Duodenal mucosa (tissue), 2 donors: Measurements from ENCODE around the gene PRR15L.

ENCODE experiments used
- H3K27ac ChIP-seq: one replicate; pipeline ENCODE4 v1.7.0; 2013; ENCODE audit warnings: low read depth, low read length
- H3K27me3 ChIP-seq, 2 donors: one replicate each; pipeline ENCODE4 v1.7.0; 2013; ENCODE audit warnings: low read length in 2 of 2, control low read depth in 1 of 2; ENCODE audit not compliant: insufficient read depth in 2 of 2, control insufficient read depth in 1 of 2
- H3K36me3 ChIP-seq, 2 donors: one replicate each; pipeline ENCODE4 v1.7.0; 2013; ENCODE audit warnings: low read length in 2 of 2, control low read depth in 1 of 2; ENCODE audit not compliant: insufficient read depth in 2 of 2, control insufficient read depth in 1 of 2
- H3K4me1 ChIP-seq, 2 donors: one replicate each; pipeline ENCODE4 v1.7.0; 2013; ENCODE audit warnings: low read length in 2 of 2, control low read depth in 1 of 2; ENCODE audit not compliant: insufficient read depth in 2 of 2, control insufficient read depth in 1 of 2
- H3K4me3 ChIP-seq, 2 donors: one replicate each; pipeline ENCODE4 v1.7.0; 2013; ENCODE audit warnings: low read length in 2 of 2, low read depth in 1 of 2
- H3K9ac ChIP-seq, 2 donors: one replicate each; pipeline ENCODE4 v1.7.0; 2013; ENCODE audit warnings: low read length in 2 of 2, low read depth in 1 of 2
- H3K9me3 ChIP-seq, 2 donors: one replicate each; pipeline ENCODE4 v1.7.0; 2013; ENCODE audit warnings: low read length in 2 of 2, control low read depth in 1 of 2; ENCODE audit not compliant: control insufficient read depth in 1 of 2

PRR15L gene

DNA sequence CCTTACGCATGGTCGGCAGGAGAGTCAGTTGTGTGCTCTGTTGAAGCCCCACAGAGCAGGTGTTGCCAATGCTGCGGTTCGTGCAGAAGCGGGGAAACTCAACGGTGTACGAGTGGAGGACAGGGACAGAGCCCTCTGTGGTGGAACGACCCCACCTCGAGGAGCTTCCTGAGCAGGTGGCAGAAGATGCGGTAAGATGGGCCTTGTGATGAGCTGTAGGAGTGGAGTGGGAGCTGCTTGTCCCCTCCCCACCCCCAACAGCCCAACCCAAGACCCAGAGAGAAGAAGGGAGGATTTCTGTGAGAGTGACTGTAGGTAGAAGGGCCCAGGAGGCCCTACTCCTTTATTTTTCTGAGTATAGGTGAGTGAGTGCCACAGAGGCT is 18.1 kb upstream of the PRR15L start:
- Histone ChIP-seq H3K4me1 (peaks cover 11 to 21% of the 10 kb centered on the region in 2 donors), H3K27ac (no peak overlapping the region), H3K27me3 (no peaks in the 10 kb centered on the region), H3K4me3 (no peak overlapping the region), H3K36me3 (peaks cover 31 to 73% of the 10 kb centered on the region in 2 donors), H3K9ac (no peak overlapping the region), H3K9me3 (no peaks in the 10 kb centered on the region)

DNA sequence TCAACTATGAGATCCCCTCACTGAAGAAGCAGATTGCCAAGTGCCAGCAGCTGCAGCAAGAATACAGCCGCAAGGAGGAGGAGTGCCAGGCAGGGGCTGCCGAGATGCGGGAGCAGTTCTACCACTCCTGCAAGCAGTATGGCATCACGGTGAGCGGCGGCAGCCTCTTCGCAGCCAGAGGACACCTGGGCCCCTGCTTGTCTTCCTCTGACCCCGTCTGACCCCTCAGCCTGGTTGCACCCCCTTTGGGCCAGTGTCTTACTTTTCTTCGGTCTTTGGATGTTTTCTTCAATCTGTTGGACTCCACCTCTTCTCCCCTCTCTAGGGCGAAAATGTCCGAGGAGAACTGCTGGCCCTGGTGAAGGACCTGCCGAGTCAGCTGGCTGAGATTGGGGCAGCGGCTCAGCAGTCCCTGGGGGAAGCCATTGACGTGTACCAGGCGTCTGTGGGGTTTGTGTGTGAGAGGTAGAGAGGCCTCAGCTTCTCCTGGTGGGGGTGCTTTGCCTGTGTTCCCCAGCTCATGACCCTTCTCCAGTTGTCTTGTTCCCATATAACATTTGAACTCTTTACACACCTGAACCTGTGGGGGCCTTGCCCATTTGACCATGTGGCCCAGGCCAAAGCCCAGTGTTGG is 17.6 kb upstream of the PRR15L start:
- H3K36me3 ChIP-seq, result peaks cover 27 to 68% of the 10 kb centered on the region in 2 donors
- H3K9ac ChIP-seq, result no peak overlapping the region

DNA sequence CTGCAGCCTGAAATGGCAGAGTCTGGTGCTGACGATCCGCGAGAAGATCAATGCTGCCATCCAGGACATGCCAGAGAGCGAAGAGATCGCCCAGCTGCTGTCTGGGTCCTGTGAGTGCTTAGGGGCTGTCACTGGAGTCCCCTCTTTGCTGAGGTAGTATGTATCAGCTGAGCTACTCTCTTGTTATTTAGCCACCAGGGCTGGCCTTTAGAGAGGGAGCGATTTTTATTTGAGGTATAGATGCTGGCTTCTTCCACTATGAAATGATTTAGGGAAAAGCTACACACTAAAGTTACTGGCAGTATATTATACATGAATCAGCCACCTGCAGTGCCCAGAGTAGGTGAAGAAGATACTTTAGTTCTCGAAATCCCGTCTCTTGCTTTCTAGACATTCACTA is 15.9 kb upstream of the PRR15L start:
- Histone ChIP-seq H3K27ac (no peak overlapping the region), H3K36me3 (peaks cover 18 to 51% of the 10 kb centered on the region in 2 donors), H3K27me3 (no peaks in the 10 kb centered on the region), H3K4me1 (peaks cover 24 to 29% of the 10 kb centered on the region in 2 donors), H3K9ac (no peak overlapping the region), H3K9me3 (no peaks in the 10 kb centered on the region), H3K4me3 (no peak overlapping the region)

More for the DNA sequence above, 17.6 kb upstream of the PRR15L start:
- H3K4me3 ChIP-seq, result no peak overlapping the region
- H3K27ac ChIP-seq, result no peak overlapping the region
- no peaks in the 10 kb centered on the region for H3K9me3 ChIP-seq
- peaks cover 13 to 23% of the 10 kb centered on the region in 2 donors for H3K4me1 ChIP-seq
- H3K27me3 ChIP-seq, result no peaks in the 10 kb centered on the region

- H3K27me3 ChIP-seq, result no peaks in the 10 kb centered on the region
- H3K36me3 ChIP-seq, result peaks cover 17 to 30% of the 10 kb centered on the region in 2 donors
- H3K4me1 ChIP-seq, result peaks cover 33 to 40% of the 10 kb centered on the region in 2 donors
- H3K27ac ChIP-seq, result peak within 1 kb of the TSS; percentile 26
- peak within 1 kb of the TSS; percentile 80 to 99 for H3K9ac ChIP-seq
- H3K4me3 ChIP-seq, result peak within 1 kb of the TSS; percentile 93 to 98
- no peaks in the 10 kb centered on the region for H3K9me3 ChIP-seq
These were observed 13.2 kb upstream of the PRR15L start, which contains the start of gene CDK5RAP3 for GRCh38 chr17:47970725-47971499. TSS of gene CDK5RAP3 (plus strand) at chr17:47971113. CDS start at chr17:47971147, 34 bp downstream.

DNA sequence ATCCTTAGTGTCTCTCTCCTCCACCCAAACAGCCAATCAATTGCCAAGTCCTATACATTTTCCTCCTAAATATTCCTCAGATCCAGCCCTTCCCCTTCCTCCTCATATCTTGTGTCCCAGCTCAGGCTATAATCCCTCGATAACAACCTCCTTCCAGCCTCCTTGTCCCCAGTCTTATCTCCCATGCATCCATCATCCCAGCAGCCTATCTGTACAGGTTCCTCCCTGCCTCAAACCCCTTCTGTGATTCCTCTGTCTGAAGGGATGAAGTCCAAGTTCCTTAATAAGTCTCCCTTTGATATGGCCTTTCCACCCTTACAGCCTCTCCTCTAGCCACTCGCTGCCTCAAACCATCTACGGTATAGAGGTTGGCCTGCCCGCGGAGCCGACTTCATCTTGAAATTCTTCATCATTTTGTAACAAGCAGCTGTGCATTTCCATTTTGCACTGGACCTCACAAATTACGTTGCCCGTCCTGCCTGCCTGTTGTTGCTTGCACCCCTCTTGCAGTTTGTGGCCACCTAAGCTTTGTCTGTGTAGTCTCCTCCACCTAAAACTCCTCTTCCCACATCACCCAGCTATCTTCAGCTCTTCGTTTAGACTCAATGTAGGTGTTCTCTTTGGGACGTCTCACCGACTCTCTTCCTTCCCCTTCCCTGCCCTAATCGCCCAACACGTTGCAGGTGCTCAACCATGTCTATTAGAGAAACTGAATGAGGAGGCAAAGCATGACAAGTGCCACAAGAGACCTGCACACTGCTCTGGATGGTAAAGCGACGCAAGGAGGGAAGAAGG is 12.4 kb upstream of the PRR15L start:
- Histone ChIP-seq H3K4me1 (peaks cover 40 to 46% of the 10 kb centered on the region in 2 donors), H3K27me3 (no peaks in the 10 kb centered on the region), H3K27ac (no peak overlapping the region), H3K36me3 (peaks cover 17 to 22% of the 10 kb centered on the region in 2 donors), H3K9ac (peak overlapping the region; percentile 44 to 68), H3K9me3 (no peaks in the 10 kb centered on the region), H3K4me3 (peak overlapping the region; percentile 65 to 75)

DNA sequence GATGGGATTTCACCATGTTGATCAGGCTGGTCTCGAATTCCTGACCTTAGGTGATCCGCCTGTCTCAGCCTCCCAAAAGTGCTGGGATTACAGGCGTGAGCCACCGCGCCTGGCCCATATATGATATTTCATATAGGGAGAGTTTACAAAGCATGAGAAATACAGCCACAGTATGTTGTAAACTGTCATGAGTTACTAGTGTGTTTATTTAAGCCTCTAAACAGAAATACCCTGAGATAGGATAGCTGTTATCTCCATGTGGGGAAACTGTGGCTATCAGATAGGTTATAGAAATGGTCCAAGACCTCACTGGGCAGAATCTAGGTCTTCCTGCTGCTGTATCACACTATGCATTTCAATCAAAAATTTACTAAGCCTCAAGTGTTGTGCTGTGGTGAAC is 11.2 kb upstream of the PRR15L start:
- Histone ChIP-seq H3K9ac (no peak overlapping the region), H3K4me3 (no peak overlapping the region), H3K36me3 (peaks cover 7 to 10% of the 10 kb centered on the region in 2 donors), H3K27ac (no peak overlapping the region), H3K27me3 (no peaks in the 10 kb centered on the region), H3K9me3 (no peaks in the 10 kb centered on the region), H3K4me1 (peaks cover 48 to 51% of the 10 kb centered on the region in 2 donors)

DNA sequence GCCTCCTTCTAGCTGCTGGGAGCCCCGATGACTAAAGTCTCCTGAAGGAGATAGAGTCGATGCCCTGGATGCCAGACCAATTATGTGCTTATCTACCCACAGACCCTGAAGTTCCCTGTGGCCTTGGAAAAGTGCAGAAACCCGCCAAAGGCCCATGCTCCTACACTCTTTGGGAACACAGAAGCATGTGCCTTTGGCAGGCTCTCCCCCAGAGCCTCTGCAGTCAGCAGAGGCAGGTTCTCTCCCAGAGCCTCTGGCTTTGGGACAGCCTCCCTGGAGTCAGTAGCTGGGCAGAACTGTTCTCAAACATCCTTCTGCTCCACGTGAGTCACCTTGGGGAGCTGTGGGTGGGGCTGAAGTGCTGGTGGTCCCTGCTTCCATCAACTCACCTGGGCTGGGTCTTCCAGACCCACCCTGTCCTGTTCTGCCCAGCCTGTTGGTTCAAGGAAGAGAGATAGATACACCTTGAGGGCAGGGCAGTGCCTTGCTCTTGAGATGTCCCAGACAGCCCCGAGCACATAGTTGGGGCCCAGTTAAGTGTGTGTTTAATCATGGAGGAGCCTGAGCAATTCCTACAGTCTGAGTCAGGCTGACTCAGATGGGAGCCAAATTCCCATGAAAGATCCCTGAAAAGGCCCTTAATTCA is 10.0 kb upstream of the PRR15L start:
- peak overlapping the region; percentile 36 to 63 for H3K9ac ChIP-seq
- peak overlapping the region; percentile 71 for H3K27ac ChIP-seq
- H3K27me3 ChIP-seq, result no peaks in the 10 kb centered on the region
- H3K9me3 ChIP-seq, result no peaks in the 10 kb centered on the region
- peak overlapping the region in 1 of 2 donors; percentile 37 for H3K4me3 ChIP-seq
- no peaks in the 10 kb centered on the region for H3K36me3 ChIP-seq
- peaks cover 47 to 51% of the 10 kb centered on the region in 2 donors for H3K4me1 ChIP-seq

DNA sequence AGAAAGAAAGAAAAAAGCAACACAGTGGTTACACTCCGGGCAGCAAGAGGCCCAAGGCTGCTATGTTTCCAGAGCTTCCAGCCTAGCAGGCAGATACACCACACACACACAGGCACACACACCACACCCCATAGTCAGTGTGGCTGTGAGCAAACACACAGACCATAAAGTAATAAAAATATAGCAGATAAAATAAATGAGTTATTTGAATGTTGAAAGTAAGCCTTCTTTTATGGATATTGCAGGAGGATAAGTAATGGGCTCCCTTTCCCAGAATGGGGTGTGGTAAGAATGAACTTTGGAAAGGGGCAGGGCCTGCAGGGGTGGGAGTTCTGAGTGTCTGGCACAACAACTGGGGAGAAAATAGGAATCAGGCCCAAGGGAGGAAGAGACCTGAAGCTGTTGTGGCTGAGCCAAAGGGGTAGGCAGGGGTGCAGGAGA is 8.4 kb upstream of the PRR15L start:
- no peak overlapping the region for H3K4me3 ChIP-seq
- H3K36me3 ChIP-seq, result no peaks in the 10 kb centered on the region
- H3K4me1 ChIP-seq, result peaks cover 34 to 52% of the 10 kb centered on the region in 2 donors
- peak overlapping the region in 1 of 2 donors; percentile 45 for H3K9ac ChIP-seq
- no peaks in the 10 kb centered on the region for H3K27me3 ChIP-seq
- H3K9me3 ChIP-seq, result no peaks in the 10 kb centered on the region
- H3K27ac ChIP-seq, result peak overlapping the region; percentile 65

DNA sequence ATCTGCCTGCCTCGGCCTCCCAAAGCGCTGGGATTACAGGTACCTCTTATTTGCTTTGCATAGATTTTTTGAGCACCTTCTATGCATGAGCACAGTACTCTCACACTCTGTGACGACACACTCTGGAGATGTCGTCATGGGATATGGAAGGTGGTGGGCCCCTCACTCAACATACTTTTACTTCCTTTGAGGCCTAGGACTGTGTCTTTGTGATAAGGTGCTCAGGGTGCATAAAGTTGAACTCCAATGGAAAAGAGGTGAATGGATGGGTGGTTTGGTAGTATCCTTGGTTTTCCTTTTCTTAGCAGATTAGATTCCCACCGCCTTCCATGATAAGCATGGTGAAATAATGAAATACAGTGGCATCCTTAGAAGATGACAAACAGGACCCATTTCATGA is 7.2 kb upstream of the PRR15L start:
- Histone ChIP-seq H3K9me3 (no peaks in the 10 kb centered on the region), H3K27ac (no peak overlapping the region), H3K4me3 (no peak overlapping the region), H3K36me3 (no peaks in the 10 kb centered on the region), H3K27me3 (no peaks in the 10 kb centered on the region), H3K4me1 (peaks cover 31 to 53% of the 10 kb centered on the region in 2 donors), H3K9ac (peak overlapping the region in 1 of 2 donors; percentile 45)
